Cardiac muscle cell (in vitro differentiated cells and primary cell): ENCODE measurements around the gene PLCL2. TPM values are rescaled to one million over a fixed set of nuclear protein-coding genes. Genes with fewer than 3 reads are reported as not detected.
A peak's percentile ranks its signal among the peaks of the same experiment; 100 is the strongest.

Experiments
- DNase-seq, 2 donors: peaks; one replicate each; pipeline versions ENCODE4 v3.0.0 to v3.0.0-alpha.2; 2010 to 2017; ENCODE audit warnings: low read depth in 1 of 2, low spot score in 1 of 2
- H3K27ac ChIP-seq: fragments of 200-600 bp; sonication (generic); 2 replicates; pipeline ENCODE4 v1.5.1; 2016
- H3K27me3 ChIP-seq: fragments of 200-600 bp; sonication (generic); 2 replicates; pipeline ENCODE4 v1.6.0; 2016; ENCODE audit warnings: control low read depth
- H3K36me3 ChIP-seq: fragments of 200-600 bp; sonication (generic); 2 replicates; pipeline ENCODE4 v1.5.1; 2016; ENCODE audit warnings: control low read depth
- H3K4me1 ChIP-seq: fragments of 200-600 bp; sonication (generic); 2 replicates; pipeline ENCODE4 v1.8.1; 2017; ENCODE audit warnings: low read depth, mild to moderate bottlenecking, mixed run types
- H3K4me3 ChIP-seq: fragments of 200-600 bp; sonication (generic); 2 replicates; pipeline ENCODE4 v1.5.1; 2016; ENCODE audit warnings: mild to moderate bottlenecking
- H3K9me3 ChIP-seq: fragments of 200-600 bp; sonication (generic); 2 replicates; pipeline ENCODE4 v1.5.1; 2017; ENCODE audit warnings: low read depth, mild to moderate bottlenecking, control low read depth
- CTCF ChIP-seq: IDR thresholded peaks from 2 replicates; pipeline ENCODE4 v1.5.1; 2012; ENCODE audit warnings: low read depth, mild to moderate bottlenecking, low read length
- polyA plus RNA-seq: library from polyadenylated mRNA; unstranded; fragments of >200 nt; fragmentation: Nextera tagmentation; extraction: Ambion mirVana; gene quantifications from 2 replicates; pipeline ENCODE4 v1.2.1, GENCODE V29; 2016
- total RNA-seq: library from RNA; depleted of rRNA; stranded (reverse); fragments of >200 nt; gene quantifications from 2 replicates; pipeline ENCODE4 v1.2.3, GENCODE V29; 2016

PLCL2 gene
- total and polyA plus RNA-seq, 2 experiments from 2014 or later, result 17.3 to 49.1 TPM

DNA sequence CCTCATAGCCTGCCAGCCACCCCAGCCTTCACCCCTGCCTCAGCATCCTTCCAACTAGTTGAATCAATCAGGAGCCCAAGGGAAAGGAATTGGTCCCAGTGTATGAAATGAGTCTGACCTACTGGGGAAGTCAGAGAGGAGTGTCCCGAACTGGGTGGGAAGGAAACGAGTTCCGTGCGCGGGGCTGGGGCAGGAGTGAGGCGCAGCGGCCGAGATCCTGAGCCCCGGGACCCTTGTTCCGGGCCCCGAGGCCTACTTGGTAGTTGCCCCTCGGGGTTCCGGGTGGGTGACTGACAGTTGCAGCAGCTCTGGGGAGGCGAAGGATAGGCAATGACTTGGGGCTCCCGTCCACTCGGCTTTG, 1.1 kb upstream of the PLCL2 start:
- TF ChIP-seq CTCF, result no peak
- DNase-seq, result no peak
- Histone ChIP-seq H3K4me3 (peak overlapping the region; percentile 54), H3K36me3 (no peaks in the 10 kb centered on the region), H3K27ac (peak overlapping the region; percentile 14), H3K9me3 (no peaks in the 10 kb centered on the region), H3K4me1 (peaks cover 15% of the 10 kb centered on the region), H3K27me3 (no peaks in the 10 kb centered on the region)

- peak; percentile 65 for DNase-seq
- TF ChIP-seq CTCF, result peak; percentile 57
- H3K4me1 ChIP-seq, result peaks cover 20% of the 10 kb centered on the region
- no peaks in the 10 kb centered on the region for H3K27me3 ChIP-seq
- H3K36me3 ChIP-seq, result no peaks in the 10 kb centered on the region
- peak overlapping the region; percentile 54 for H3K4me3 ChIP-seq
- peak overlapping the region; percentile 14 for H3K27ac ChIP-seq
- no peaks in the 10 kb centered on the region for H3K9me3 ChIP-seq
Observed at GRCh38 chr3:16884084-16884747, 539 bp upstream of the PLCL2 start.

DNA sequence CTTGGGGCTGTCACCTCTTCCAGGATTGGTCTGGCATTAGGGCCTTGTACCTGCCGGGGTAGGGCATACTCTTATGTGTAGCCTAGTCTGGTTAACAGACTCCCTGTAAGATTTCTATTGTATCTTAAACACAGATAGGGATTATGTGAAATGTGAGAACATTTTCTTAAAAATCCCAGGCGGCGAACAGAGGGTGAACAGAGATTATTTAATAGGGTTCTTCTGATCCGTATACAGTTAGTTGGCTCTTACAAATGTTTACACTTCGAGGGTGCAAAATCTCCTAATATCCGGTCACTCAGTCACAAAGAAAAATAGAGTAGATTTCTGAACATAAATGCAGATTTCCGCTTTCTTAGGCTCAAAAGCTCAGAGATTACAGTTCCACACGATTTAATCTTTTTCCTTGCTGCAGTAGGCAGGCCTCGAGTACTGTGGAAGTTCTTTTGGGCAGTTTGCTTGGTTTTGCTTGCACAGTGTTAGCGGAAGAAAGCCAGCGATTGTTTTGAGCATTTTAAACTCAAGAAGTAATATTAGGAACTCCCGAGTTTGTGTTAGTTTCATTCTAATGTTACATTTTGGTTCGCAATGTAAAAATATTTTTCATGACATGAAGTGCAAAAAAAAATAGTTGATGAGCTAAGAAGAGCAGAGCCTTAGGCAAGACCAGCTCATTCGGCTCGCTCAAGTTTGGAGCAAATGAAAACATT, 993 bp downstream of the PLCL2 start:
- peak overlapping the region; percentile 80 for H3K27ac ChIP-seq
- no peak for TF ChIP-seq CTCF
- H3K36me3 ChIP-seq, result no peaks in the 10 kb centered on the region
- peaks cover 36% of the 10 kb centered on the region for H3K4me1 ChIP-seq
- H3K27me3 ChIP-seq, result no peaks in the 10 kb centered on the region
- DNase-seq, result no peak
- H3K9me3 ChIP-seq, result no peaks in the 10 kb centered on the region
- H3K4me3 ChIP-seq, result peak overlapping the region; percentile 54

- H3K4me3 ChIP-seq, result peak overlapping the region; percentile 54
- no peak for TF ChIP-seq CTCF
Observed at GRCh38 chr3:16886303-16886683, 1.5 kb downstream of the PLCL2 start.

GRCh38 chr3:16887130-16887529, 2.4 kb downstream of the PLCL2 start:
- Histone ChIP-seq H3K36me3 (no peaks in the 10 kb centered on the region), H3K27ac (no peak overlapping the region), H3K4me3 (peak overlapping the region; percentile 54), H3K4me1 (peaks cover 49% of the 10 kb centered on the region), H3K27me3 (no peaks in the 10 kb centered on the region), H3K9me3 (no peaks in the 10 kb centered on the region)
- no peak for TF ChIP-seq CTCF
- no peak for DNase-seq

More at GRCh38 chr3:16886303-16886683, 1.5 kb downstream of the PLCL2 start:
- H3K36me3 ChIP-seq, result no peaks in the 10 kb centered on the region
- DNase-seq, result peak in 1 of 2 donors; percentile 56
- no peaks in the 10 kb centered on the region for H3K9me3 ChIP-seq
- peaks cover 41% of the 10 kb centered on the region for H3K4me1 ChIP-seq
- H3K27ac ChIP-seq, result peak overlapping the region; percentile 80
- no peaks in the 10 kb centered on the region for H3K27me3 ChIP-seq
